UCSD-AML1 (cell line): Measurements from ENCODE around the gene ACBD5.

Experiments used
- DNase-seq: peaks from one replicate; lab custom pipeline; 2025; ENCODE audit not compliant: unreplicated experiment; lab: John Stamatoyannopoulos, UW

ACBD5 gene

DNA sequence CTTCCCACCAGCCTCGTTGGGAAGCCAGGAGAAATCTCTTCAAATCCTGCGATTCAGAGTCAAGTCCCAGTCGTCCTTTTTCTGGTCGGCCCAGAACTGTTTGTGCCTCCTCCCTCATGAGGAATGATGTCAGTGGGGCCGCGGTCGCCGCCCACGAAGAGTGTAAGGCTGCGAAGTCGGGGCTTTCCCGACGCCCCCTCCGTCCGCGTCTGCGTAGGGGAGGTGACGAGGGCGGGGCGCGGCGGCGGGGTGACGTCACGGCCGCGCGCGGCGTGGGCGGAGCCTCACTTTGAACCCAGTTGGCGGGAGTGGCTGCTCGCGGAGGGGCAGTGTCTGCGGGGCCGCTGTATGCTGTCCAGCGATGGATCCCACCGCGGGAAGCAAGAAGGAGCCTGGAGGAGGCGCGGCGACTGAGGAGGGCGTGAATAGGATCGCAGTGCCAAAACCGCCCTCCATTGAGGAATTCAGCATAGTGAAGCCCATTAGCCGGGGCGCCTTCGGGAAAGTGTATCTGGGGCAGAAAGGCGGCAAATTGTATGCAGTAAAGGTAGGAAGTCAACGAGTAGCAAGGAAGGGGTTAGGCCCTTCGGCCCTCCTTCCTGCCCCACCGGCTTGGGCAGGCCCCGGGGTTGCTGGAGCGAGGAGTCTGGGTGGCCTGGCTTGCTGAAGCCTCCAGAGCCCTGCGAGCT lies 85.4 kb downstream of the ACBD5 start, which contains the start of gene MASTL:
Gene MASTL (plus strand): TSS at position 287 of the 689 bp plus-strand sequence. CDS start 75 bp downstream, at position 362.
- peak; percentile 92 for DNase-seq

DNA sequence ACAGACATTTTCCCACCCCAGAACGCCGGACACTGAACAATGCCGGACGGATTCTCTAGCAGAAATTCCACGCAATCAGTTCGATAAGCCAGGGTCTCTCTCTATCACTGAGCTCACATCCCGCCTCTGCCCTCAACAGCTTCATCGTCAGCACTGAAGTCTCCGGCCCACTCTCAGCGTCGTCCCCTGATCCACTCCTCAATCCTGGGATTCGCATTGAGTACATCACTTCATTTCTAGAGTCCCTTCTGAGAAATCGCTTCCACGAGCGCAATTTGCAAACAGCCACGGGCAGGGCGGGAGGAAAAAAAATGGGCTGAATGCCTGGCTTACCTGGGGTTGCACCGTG lies 86.8 kb downstream of the ACBD5 start:
- DNase-seq = no peak

DNA sequence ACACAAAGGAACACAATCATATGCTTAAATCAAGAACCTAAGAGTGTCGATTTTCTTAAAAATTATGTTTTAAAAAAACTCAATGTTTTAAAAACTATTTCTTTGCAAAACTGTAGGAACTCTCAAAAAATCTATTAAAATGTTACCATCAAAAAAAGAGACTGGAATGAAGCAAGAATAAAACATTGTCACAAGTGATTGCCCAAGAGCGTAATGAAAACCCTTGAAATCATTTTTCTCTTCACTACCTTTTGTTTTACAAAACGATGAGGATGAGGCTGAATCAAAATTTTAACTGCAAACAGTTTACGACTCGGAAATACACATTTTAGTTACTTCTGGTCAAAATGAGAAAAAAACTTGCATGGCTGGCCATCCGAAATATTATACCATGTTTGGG lies 87.3 kb downstream of the ACBD5 start:
- no peak for DNase-seq

DNA sequence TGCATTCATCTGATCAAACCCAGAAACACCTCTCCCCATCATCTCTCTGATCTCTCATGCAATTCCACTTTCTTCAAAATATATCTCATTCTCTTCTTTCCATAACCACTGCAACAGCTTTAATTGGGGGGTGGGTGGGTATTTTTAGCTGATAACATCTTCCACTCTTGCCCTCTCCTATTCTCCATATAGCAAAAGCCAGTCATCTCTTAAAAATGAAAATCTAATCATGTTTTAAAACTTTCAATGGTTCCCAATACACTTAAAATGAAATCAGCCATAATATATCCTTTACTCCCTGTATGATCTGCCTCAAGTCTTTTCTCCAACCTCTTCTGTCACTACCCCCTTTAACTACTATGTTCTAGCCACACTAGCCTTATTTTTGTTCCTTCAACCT lies 87.9 kb downstream of the ACBD5 start:
- no peak for DNase-seq

DNA sequence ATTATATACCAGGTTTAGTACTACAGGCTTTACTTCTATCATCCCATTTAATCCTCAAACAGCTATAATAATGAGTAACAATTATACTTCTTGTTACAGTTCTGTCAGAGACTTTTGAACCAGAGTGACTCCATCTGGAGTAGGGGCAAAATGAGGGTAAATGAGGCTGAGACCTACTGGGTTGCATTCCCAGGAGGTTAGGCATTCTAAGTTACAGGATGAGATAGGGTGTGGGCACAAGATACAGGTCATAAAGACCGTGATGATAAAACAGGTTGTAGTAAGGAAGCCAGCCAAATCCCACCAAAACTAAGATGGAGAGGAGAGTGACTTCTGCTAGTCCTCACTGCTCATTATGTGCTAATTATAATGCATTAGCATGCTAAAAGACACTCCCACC lies 90.3 kb downstream of the ACBD5 start:
- no peak for DNase-seq

DNA sequence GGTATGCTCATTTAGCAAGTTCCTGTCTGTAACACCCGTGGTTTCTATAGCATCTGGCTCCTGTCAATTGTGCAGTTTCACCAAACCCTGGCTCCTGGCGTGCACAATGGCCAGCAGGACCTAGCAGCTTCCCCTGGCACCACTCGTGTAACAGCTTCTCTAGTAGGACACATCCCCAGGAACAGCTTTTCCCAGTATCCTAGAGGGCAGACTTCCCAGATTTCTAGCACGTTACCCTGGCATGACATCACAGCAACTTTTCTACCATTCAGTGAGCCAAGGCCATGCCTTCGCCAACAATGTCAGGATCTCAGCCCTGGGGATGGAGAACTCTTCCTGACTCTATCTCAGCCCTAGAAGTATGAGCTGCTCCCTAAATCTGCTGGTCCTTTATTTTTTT lies 92.9 kb downstream of the ACBD5 start:
- no peak for DNase-seq

DNA sequence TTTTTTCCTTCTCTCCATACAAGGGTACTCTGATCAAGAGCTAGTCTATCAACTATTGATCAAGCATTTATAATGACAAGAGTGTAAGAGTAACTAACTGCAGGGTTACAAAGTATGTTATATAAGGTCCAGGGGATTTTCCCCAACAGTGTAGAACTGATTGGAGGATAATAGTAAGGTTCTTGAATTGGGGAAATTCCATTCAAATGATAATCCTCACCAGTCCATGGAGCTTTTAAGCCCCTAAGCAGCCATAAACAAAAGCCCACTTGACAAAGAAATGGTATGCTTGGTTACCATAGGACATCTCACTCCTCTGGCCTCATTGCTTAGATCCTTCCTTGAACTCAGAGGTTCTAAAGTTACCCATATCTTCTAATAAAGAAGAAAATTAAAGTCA lies 94.7 kb downstream of the ACBD5 start:
- DNase-seq = no peak
